Measurements from ENCODE around the gene OR2B6.

The OR2B6 gene

DNA sequence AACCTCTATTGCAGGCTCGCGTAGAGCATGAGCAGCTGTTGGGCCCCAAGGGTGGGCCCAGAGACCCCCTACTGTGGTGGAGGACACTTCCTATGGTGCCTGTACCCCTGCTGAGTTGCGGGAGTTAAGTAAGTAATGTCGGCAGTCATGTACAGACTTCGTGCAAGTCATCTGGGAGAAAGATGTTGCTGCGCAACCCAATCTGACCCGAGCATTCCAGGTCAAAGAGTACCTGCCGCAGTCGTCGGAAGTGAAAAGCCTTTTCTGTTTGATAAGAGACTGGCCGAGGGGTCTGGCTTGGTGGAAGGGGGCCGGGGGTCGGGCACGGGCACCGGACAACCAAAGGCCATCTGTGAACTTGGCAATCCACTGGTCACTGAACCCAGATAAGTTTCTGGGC is 44.3 kb downstream of the OR2B6 start:
- DNase-seq, result no peak

DNA sequence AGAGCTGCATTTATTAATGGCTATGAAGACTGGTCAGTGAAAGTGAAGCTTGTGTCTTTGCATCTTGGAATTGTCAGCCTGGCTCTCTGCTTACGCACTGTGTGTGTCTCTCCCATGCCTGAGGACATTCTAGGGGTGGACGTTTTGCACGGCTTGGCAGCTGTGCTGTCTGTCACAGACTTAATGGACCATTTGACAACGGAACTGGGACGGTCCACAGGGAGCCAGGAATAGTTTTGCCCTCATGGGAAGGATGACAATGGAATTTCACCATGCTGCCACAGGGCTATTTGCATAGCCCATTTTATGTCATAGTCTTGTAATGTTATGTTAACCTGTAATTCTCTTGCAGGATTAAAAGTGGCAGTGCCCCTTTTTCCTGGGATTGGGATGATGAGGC is 44.7 kb downstream of the OR2B6 start:
- DNase-seq, result no peak

DNA sequence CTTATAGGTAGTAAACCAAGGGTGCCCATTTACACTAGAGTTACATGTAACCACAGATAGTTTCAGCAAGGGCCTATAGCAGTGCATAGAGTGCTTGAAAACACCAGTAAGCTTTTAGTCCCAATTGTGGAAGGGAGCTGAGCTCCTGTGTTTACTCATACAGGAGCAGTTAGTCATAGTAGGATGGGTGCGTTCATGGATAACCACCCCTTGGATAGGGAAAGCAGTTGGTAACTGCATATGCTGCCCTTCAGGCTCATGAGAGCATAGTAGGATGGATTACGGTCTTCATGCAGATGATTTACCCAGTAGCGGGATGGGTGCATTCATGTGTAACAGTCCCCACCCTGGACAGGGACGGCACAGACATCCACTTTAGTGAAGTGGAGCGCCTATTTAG is 45.1 kb downstream of the OR2B6 start:
- no peak for DNase-seq

DNA sequence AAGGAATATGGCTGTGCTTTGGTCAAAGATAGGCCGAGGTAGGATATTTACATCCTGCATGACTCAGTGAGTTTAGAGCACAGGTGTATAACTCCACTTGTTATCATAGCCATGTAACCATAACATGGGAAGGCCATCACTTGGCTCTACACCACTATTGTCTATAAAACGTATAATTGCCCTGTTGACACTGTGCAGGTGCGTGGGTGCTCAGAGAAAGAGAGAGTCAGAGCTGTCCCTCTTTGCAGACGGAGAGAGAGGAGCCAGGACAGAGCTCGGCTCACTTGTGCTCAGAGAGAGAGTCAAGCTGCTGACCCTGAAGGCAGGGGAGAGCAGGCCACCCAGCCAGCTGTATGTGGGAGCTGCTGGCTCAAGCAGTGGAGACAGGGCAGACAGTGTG is 46.0 kb downstream of the OR2B6 start:
- no peak for DNase-seq

DNA sequence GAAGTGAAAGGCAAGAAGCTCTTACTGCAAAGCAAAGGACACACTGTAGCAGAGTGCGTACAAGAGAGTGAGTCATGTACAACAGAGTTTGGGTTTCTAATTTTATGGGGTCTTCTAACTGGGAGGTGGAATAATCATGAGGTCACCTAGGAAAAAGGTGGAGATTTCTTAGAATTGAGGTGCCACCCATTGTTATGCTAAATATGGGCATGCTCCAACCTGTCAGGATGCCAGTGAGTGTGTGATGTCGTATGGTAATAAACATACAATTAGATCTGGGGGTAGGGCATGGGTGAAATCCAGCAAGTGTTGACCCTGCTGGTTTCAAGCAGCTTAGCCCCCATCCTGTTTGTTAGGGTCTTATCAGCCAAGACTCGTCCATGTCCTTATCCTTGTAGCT is 46.6 kb downstream of the OR2B6 start:
- DNase-seq, result no peak

DNA sequence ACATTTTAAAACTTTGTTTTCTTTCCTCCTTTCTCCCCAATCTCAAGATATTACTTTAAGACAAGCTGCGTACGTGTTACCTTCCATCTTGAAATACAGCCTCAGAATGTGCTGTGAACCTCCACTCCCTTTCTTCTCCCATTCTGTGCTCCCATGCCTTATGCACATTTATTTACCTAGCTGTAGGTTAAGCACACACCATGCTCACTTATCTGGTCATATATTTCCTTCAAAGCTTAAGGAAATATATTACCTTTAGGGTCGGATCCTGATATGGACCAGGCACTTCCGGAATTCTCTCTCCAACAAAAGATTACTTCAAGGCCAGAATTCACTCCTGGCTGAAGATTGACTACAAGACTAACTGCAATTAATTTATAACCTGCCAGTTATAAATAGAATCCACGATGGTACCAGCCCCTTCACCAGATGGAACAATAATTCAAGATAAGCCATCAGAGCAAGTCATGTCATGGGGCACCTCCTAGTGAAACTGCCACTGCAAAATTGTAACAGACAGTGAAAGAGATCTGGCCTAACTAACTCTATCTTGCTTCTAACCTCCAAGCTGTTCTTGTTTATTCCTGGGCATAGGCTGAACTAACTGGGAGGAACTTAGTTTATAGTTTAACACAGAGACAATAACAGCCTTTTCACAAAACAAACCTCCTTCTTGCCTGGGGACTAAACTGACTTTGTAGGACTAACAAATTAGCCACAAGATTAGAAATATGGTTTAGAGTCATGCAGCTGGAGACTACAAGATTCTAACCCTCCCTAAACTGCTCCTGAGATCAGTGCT is 47.5 kb downstream of the OR2B6 start:
- no peak for DNase-seq

DNA sequence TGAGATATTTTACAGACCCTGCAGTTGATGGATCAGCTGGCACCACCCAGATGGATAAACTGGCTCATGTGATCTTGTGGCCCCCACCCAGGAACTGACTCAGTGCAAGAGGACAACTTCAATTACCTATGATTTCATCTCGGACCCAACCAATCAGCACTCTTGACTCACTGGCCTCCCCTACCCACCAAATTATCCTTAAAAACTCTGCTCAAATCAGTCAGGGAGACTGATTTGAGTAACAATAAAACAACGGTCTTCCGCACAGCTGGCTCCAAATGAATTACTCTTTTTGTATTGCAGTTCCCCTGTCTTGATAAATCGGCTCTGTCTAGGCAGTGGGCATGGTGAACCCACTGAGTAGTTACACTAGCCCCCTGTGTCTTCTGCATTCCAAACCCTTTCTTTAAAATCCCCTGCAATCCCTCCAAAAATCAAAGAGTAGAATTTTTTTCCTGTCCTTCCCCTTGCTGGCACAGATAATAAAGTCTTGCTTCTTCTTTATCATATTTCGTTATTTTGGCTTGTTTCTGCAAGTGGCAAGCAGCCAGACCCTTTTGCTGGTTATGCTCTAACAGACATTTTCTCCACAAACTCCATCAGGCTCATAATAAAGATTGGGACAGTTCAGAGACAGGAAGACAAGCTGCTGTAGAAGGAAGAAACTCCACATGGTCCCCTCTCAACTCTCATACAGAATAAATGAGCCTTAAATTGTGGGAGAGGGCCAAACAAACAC is 48.3 kb downstream of the OR2B6 start:
- DNase-seq, result no peak

DNA sequence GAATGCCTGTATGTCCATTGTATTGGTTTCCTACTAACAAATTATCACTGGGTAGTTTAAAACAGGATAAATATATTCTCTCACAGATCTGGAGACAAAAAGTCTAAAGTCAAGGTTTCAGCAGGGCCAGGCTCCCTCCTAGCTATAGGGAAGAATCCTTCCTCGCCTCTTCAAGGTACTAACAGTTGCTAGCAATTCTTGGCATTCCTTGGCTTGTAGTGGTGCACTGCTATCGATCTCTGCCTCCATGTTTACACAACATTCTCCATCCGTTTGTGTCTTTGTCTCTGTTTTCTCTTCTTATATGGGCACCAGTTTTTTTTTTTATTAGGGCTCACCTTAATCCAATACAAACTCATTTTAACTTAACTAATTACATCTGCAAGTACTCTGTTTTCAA is 48.9 kb downstream of the OR2B6 start:
- DNase-seq, result no peak
